Transverse colon (tissue), 4 donors: Measurements from ENCODE around the gene FRAS1. TPM values are rescaled to one million over a fixed set of nuclear protein-coding genes. Genes with fewer than 3 reads are reported as not detected.
"Not testable (repeated sequence)": the region's sequence is repeated elsewhere in the genome, so short reads cannot be mapped to it uniquely, and the experiment has no call there.

Source experiments
- DNase-seq: peaks from one replicate; pipeline ENCODE4 v3.0.0-alpha.2; 2019
- H3K27ac ChIP-seq, 4 donors: fragments of 200-600 bp; sonication (generic); 2 replicates each; pipeline ENCODE4 v1.5.1; 2016 to 2018; ENCODE audit warnings: inconsistent platforms in 4 of 4
- H3K27me3 ChIP-seq: fragments of 200-600 bp; sonication (generic); 2 replicates; pipeline ENCODE4 v1.5.1; 2017; ENCODE audit warnings: inconsistent platforms
- H3K36me3 ChIP-seq, 4 donors: fragments of 200-600 bp; sonication (generic); 2 replicates each; pipeline ENCODE4 v1.5.1; 2017 to 2019; ENCODE audit warnings: inconsistent platforms in 4 of 4
- H3K4me1 ChIP-seq, 4 donors: fragments of 200-600 bp; sonication (generic); 2 replicates each; pipeline ENCODE4 v1.5.1; 2017 to 2020; ENCODE audit warnings: inconsistent platforms in 4 of 4
- H3K4me3 ChIP-seq, 4 donors: fragments of 200-600 bp; sonication (generic); 1 replicate in 1 of 4; 2 replicates in 3 of 4; pipeline versions ENCODE4 v1.5.1 to v1.6.1; 2017 to 2019; ENCODE audit warnings: inconsistent platforms in 4 of 4
- H3K9me3 ChIP-seq, 2 donors: fragments of 200-600 bp; sonication (generic); 2 replicates each; pipeline ENCODE4 v1.5.1; 2017 to 2019; ENCODE audit warnings: inconsistent platforms in 2 of 2
- CTCF ChIP-seq, 5 experiments: fragments of 200-600 bp in 3 of 5; fragments of 450-650 bp in 2 of 5; sonication (generic) in 3 of 5; IDR thresholded peaks; 1 replicate in 2 of 5; 2 replicates in 3 of 5; pipeline ENCODE4 v1.5.1; 2016 to 2017; ENCODE audit warnings: antibody characterized with exemption in 5 of 5, inconsistent platforms in 3 of 5, mild to moderate bottlenecking in 2 of 5, moderate library complexity in 1 of 5
- EP300 ChIP-seq: sonication (generic); formaldehyde crosslinking; IDR thresholded peaks from one replicate; pipeline ENCODE4 v1.6.1; 2017; ENCODE audit warnings: antibody characterized with exemption, low read depth
- POLR2A ChIP-seq: fragments of 450-650 bp; IDR thresholded peaks from one replicate; pipeline ENCODE4 v1.6.1; 2016; ENCODE audit warnings: antibody characterized with exemption, mild to moderate bottlenecking, moderate library complexity
- POLR2AphosphoS5 ChIP-seq, 3 donors: sonication (generic); formaldehyde crosslinking; IDR thresholded peaks; one replicate each; pipeline ENCODE4 v1.6.1; 2016; ENCODE audit warnings: antibody characterized with exemption in 3 of 3
- WGBS, 2 donors: methylation state at CpG; one replicate each; pipeline ENCODE4 v1.1.5; 2018; ENCODE audit warnings: low coverage in 1 of 2; 5-methylcytosine and 5-hydroxymethylcytosine counted together
- in situ Hi-C, 4 donors: fragments of 200-750 bp; cut with MboI; loops; one replicate each; pipeline versions ENCODE4 v1.15.0 to v1.15.1; 2017; ENCODE audit warnings: low sequenced_read_pairs in 3 of 4, low pct_ligation_motif_present in 1 of 4, low pct_unique_long_range_greater_than_20kb in 1 of 4
- intact Hi-C: fragments of 100-400 bp; cut with DNase I; formaldehyde crosslinking; loops from one replicate; pipeline ENCODE4 v1.15.1; 2023; ENCODE audit warnings: low total_unique reads
- total RNA-seq, 4 donors: library from RNA; depleted of rRNA; stranded (reverse); fragments of >200 nt; gene quantifications; one replicate each; pipeline ENCODE4 v1.1.0, GENCODE V29; 2016

Gene FRAS1
- total RNA-seq, 4 donors from 2014 or later = 1.8 to 9.7 (median 3.1) TPM

GRCh38 chr4:78244705-78245485, 187.8 kb downstream of the FRAS1 start:
- no peak for DNase-seq
- H3K9me3 ChIP-seq = no peaks in the 10 kb centered on the region
- intact Hi-C loops = no loop called here
- no peaks in the 10 kb centered on the region for H3K27me3 ChIP-seq
- no peak for TF ChIP-seq POLR2AphosphoS5 (IDR thresholded peaks at IDR 0.05)
- no peak for TF ChIP-seq CTCF (IDR thresholded peaks at IDR 0.05)
- no peaks in the 10 kb centered on the region for H3K4me1 ChIP-seq
- no peaks in the 10 kb centered on the region for H3K36me3 ChIP-seq
- H3K27ac ChIP-seq = no peak overlapping the region
- no peak overlapping the region for H3K4me3 ChIP-seq
- in situ Hi-C loops = no loop called here
- 73 to 79% methylated on average over 3 of the region's 3 CpGs for WGBS, 2 donors

GRCh38 chr4:78247536-78248285, 190.6 kb downstream of the FRAS1 start:
- DNase-seq = no peak
- H3K9me3 ChIP-seq = peaks cover 0 to under 1% of the 10 kb centered on the region in 2 donors
- H3K4me1 ChIP-seq = no peaks in the 10 kb centered on the region
- no peak overlapping the region for H3K4me3 ChIP-seq
- no peaks in the 10 kb centered on the region for H3K27me3 ChIP-seq
- H3K27ac ChIP-seq = no peak overlapping the region
- no peak for TF ChIP-seq POLR2A
- no peak for TF ChIP-seq EP300
- no peak for TF ChIP-seq POLR2AphosphoS5 (IDR thresholded peaks at IDR 0.05)
- no peak for TF ChIP-seq CTCF (IDR thresholded peaks at IDR 0.05)
- H3K36me3 ChIP-seq = no peaks in the 10 kb centered on the region
- intact Hi-C loops (no loop called here), in situ Hi-C loops (no loop called here)
- 62 to 82% methylated on average over 3 to 8 of the region's 8 CpGs for WGBS, 2 donors

DNA sequence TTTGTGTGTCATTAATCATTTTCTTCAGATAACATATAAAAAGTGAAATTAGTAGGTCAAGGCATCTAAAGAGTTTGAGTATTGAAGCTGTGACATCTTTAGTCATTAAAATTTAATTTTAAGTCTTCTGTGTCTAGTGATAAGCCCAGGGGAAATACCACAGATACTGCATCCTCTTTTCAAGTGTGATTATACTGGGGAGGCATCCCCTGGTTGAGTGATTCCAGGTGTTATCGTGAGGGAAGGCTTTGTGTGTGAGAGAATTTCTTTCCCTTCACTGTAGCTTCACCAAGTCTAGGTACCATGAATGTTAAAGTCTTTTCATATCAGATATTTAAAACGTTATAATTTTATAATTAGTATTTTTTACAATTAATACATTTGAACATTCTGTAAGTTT, 193.4 kb downstream of the FRAS1 start:
- intact Hi-C loops (no loop called here), in situ Hi-C loops (no loop called here)
- WGBS, 2 donors = 73 to 75% methylated on average over 2 of the region's 2 CpGs
- H3K9me3 ChIP-seq = peaks cover 0 to 5% of the 10 kb centered on the region in 2 donors
- no peak for TF ChIP-seq CTCF (IDR thresholded peaks at IDR 0.05)
- no peak for TF ChIP-seq POLR2A
- no peak for TF ChIP-seq POLR2AphosphoS5 (IDR thresholded peaks at IDR 0.05)
- TF ChIP-seq EP300 = no peak
- no peak for DNase-seq
- H3K4me3 ChIP-seq = no peak overlapping the region
- H3K36me3 ChIP-seq = no peaks in the 10 kb centered on the region
- no peak overlapping the region for H3K27ac ChIP-seq
- H3K27me3 ChIP-seq = no peaks in the 10 kb centered on the region
- H3K4me1 ChIP-seq = no peaks in the 10 kb centered on the region

GRCh38 chr4:78252773-78253172, 195.7 kb downstream of the FRAS1 start:
- H3K36me3 ChIP-seq, DNase-seq, H3K9me3 ChIP-seq, H3K4me3 ChIP-seq, H3K27me3 ChIP-seq, H3K4me1 ChIP-seq, in situ Hi-C loops, H3K27ac ChIP-seq, intact Hi-C loops: not testable (repeated sequence)
- WGBS, 2 donors = 90 to 100% methylated on average over 4 to 8 of the region's 8 CpGs
